HG03039 (cell line): Measurements from ENCODE around the gene ANAPC2.

Experiments used
- ATAC-seq: cut with Tn5 transposase; IDR thresholded peaks from one replicate; pipeline ENCODE4 v1.9.1; 2021; ENCODE audit warnings: mild to moderate bottlenecking, moderate library complexity; ENCODE audit not compliant: unreplicated experiment

ANAPC2 gene

GRCh38 chr9:137215196-137215986, 27.0 kb upstream of the ANAPC2 start:
- no peak for ATAC-seq

GRCh38 chr9:137214620-137215019, 26.3 kb upstream of the ANAPC2 start:
- no peak for ATAC-seq

- ATAC-seq: no peak
These were observed 25.1 kb upstream of the ANAPC2 start for GRCh38 chr9:137213160-137214060.

- ATAC-seq: no peak
These were observed 24.2 kb upstream of the ANAPC2 start for GRCh38 chr9:137212520-137212919.

GRCh38 chr9:137211532-137211931, 23.2 kb upstream of the ANAPC2 start:
- ATAC-seq: no peak

- no peak for ATAC-seq
These were observed 18.2 kb upstream of the ANAPC2 start for GRCh38 chr9:137206602-137207001.

- ATAC-seq: peak; percentile 42
These were observed 17.0 kb upstream of the ANAPC2 start, which contains the start of the genes NDOR1 and TMEM203 for GRCh38 chr9:137205126-137206069. Gene NDOR1 (plus strand): TSS chr9:137205700. CDS start chr9:137205778, 78 bp downstream. Gene TMEM203 (minus strand): TSS chr9:137205648. CDS start chr9:137205414, 234 bp downstream.

GRCh38 chr9:137204731-137205125, 16.4 kb upstream of the ANAPC2 start:
- no peak for ATAC-seq

GRCh38 chr9:137202966-137203365, 14.6 kb upstream of the ANAPC2 start:
- no peak for ATAC-seq

- no peak for ATAC-seq
These were observed 13.0 kb upstream of the ANAPC2 start for GRCh38 chr9:137201205-137201868.

GRCh38 chr9:137200311-137201204, 12.2 kb upstream of the ANAPC2 start, which contains the start of gene TPRN:
Gene TPRN (minus strand): TSS chr9:137200741. CDS start chr9:137200711, 30 bp downstream.
- ATAC-seq: peak; percentile 82

- no peak for ATAC-seq
These were observed 11.2 kb upstream of the ANAPC2 start for GRCh38 chr9:137199411-137200121.

GRCh38 chr9:137198902-137199283, 10.5 kb upstream of the ANAPC2 start:
- no peak for ATAC-seq

GRCh38 chr9:137198051-137198901, 9.9 kb upstream of the ANAPC2 start:
- no peak for ATAC-seq

- ATAC-seq: no peak
These were observed 7.3 kb upstream of the ANAPC2 start for GRCh38 chr9:137195525-137196220.

GRCh38 chr9:137194909-137195308, 6.5 kb upstream of the ANAPC2 start:
- ATAC-seq: no peak

GRCh38 chr9:137194388-137194787, 6.0 kb upstream of the ANAPC2 start:
- no peak for ATAC-seq
